ENCODE results near the gene PATJ. TPM values are rescaled to one million over a fixed set of nuclear protein-coding genes. Genes with fewer than 3 reads are reported as not detected.
"Not testable (repeated sequence)": the region's sequence is repeated elsewhere in the genome, so short reads cannot be mapped to it uniquely, and the experiment has no call there.

Gene PATJ
- total RNA-seq, 1 donor from 2014 or later: 5.7 TPM

GRCh38 chr1:62212411-62212810, 470.1 kb downstream of the PATJ start:
- Histone ChIP-seq H3K9me3 (ENCODE audit: control insufficient read depth in 3 of 3, low read length in 3 of 3) (no peaks in the 10 kb centered on the region), H3K9ac (ENCODE audit: low read depth in 1 of 3, low read length in 3 of 3) (no peak overlapping the region), H3K4me1 (ENCODE audit: control insufficient read depth in 3 of 3, insufficient read depth in 3 of 3, low read length in 3 of 3) (no peaks in the 10 kb centered on the region), H3K27me3 (ENCODE audit: control insufficient read depth in 3 of 3, insufficient read depth in 3 of 3, low read length in 3 of 3) (no peaks in the 10 kb centered on the region), H3K27ac (ENCODE audit: low read depth, low read length) (no peak overlapping the region), H3K4me3 (ENCODE audit: low read length in 3 of 3) (no peak overlapping the region), H3K36me3 (ENCODE audit: control insufficient read depth in 3 of 3, insufficient read depth in 3 of 3, low read length in 3 of 3) (no peaks in the 10 kb centered on the region)

DNA sequence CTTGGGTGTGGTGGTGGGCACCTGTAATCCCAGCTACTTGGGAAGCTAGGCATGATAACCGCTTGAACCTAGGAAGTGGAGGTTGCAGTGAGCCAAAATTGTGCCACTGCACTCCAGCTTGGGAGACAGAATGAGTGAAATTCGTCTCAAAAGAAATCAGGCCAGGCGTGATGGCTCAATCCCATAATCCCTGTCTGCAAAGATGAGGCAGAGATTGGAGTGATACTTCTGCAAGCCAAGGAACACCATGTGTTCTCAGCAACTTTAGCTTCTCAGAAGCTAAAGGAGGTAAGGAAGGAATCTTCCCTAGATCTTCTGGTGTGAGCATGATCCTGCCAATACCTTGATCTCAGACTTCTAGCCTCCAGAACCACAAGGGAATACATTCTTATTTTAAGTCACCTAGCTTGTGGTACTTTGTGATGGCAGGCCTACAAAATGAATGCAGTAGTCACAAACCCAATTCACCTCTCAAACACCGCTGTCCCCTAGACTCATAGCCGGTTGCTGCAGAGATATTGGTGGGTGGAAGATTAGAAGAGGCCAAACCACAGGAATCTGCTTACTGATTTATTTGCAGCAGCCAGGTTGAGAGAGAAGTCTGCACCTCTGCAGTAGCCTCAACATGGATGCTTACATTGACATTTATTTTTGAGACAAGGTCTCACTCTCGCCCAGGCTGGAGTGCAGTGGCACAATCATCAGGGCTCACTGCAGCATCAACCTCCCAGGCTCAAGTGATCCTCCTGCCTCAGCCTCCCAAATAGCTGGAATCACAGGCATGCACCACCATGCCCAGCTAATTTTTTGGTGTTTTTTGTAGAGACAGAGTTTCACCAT, 471.0 kb downstream of the PATJ start:
- Histone ChIP-seq H3K9me3 (ENCODE audit: control insufficient read depth in 3 of 3, low read length in 3 of 3) (no peaks in the 10 kb centered on the region), H3K36me3 (ENCODE audit: control insufficient read depth in 3 of 3, insufficient read depth in 3 of 3, low read length in 3 of 3) (no peaks in the 10 kb centered on the region), H3K4me1 (ENCODE audit: control insufficient read depth in 3 of 3, insufficient read depth in 3 of 3, low read length in 3 of 3) (no peaks in the 10 kb centered on the region), H3K27me3 (ENCODE audit: control insufficient read depth in 3 of 3, insufficient read depth in 3 of 3, low read length in 3 of 3) (no peaks in the 10 kb centered on the region), H3K27ac (ENCODE audit: low read depth, low read length) (no peak overlapping the region), H3K4me3 (ENCODE audit: low read length in 3 of 3) (no peak overlapping the region), H3K9ac (ENCODE audit: low read depth in 1 of 3, low read length in 3 of 3) (no peak overlapping the region)

GRCh38 chr1:62218604-62219003, 476.3 kb downstream of the PATJ start:
- H3K36me3 ChIP-seq (ENCODE audit: control insufficient read depth in 3 of 3, insufficient read depth in 3 of 3, low read length in 3 of 3): no peaks in the 10 kb centered on the region
- no peak overlapping the region for H3K4me3 ChIP-seq (ENCODE audit: low read length in 3 of 3)
- no peaks in the 10 kb centered on the region for H3K27me3 ChIP-seq (ENCODE audit: control insufficient read depth in 3 of 3, insufficient read depth in 3 of 3, low read length in 3 of 3)
- H3K27ac ChIP-seq (ENCODE audit: low read depth, low read length): no peak overlapping the region
- H3K9ac ChIP-seq (ENCODE audit: low read depth in 1 of 3, low read length in 3 of 3): no peak overlapping the region
- no peaks in the 10 kb centered on the region for H3K4me1 ChIP-seq (ENCODE audit: control insufficient read depth in 3 of 3, insufficient read depth in 3 of 3, low read length in 3 of 3)
- no peaks in the 10 kb centered on the region for H3K9me3 ChIP-seq (ENCODE audit: control insufficient read depth in 3 of 3, low read length in 3 of 3)

DNA sequence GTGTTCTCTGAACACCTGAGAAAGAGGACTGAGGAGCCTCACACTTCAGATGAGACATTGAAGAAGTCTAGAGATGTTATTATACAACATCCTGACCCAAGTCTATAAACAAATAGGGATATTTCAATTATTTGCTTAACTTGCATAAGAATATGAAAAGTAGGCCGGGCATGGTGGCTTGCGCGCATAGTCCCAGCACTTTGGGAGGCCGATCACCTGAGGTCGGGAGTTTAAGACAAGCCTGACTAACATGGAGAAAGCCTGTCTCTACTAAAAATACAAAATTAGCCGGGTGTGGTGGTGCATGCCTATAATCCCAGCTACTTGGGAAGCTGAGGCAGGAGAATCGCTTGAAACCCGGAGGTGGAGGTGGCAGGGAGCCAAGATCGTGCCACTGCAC, 478.2 kb downstream of the PATJ start:
- not testable (repeated sequence) for H3K4me3 ChIP-seq (ENCODE audit: low read length in 3 of 3); H3K36me3 ChIP-seq (ENCODE audit: control insufficient read depth in 3 of 3, insufficient read depth in 3 of 3, low read length in 3 of 3); H3K27ac ChIP-seq (ENCODE audit: low read depth, low read length); H3K9ac ChIP-seq (ENCODE audit: low read depth in 1 of 3, low read length in 3 of 3); H3K9me3 ChIP-seq (ENCODE audit: control insufficient read depth in 3 of 3, low read length in 3 of 3); H3K4me1 ChIP-seq (ENCODE audit: control insufficient read depth in 3 of 3, insufficient read depth in 3 of 3, low read length in 3 of 3); H3K27me3 ChIP-seq (ENCODE audit: control insufficient read depth in 3 of 3, insufficient read depth in 3 of 3, low read length in 3 of 3)

GRCh38 chr1:62221171-62221570, 478.9 kb downstream of the PATJ start:
- no peaks in the 10 kb centered on the region for H3K9me3 ChIP-seq (ENCODE audit: control insufficient read depth in 3 of 3, low read length in 3 of 3)
- no peak overlapping the region for H3K4me3 ChIP-seq (ENCODE audit: low read length in 3 of 3)

GRCh38 chr1:62222321-62222720, 480.0 kb downstream of the PATJ start:
- Histone ChIP-seq H3K36me3 (ENCODE audit: control insufficient read depth in 3 of 3, insufficient read depth in 3 of 3, low read length in 3 of 3) (no peaks in the 10 kb centered on the region), H3K9ac (ENCODE audit: low read depth in 1 of 3, low read length in 3 of 3) (no peak overlapping the region), H3K27ac (ENCODE audit: low read depth, low read length) (no peak overlapping the region), H3K27me3 (ENCODE audit: control insufficient read depth in 3 of 3, insufficient read depth in 3 of 3, low read length in 3 of 3) (no peaks in the 10 kb centered on the region), H3K9me3 (ENCODE audit: control insufficient read depth in 3 of 3, low read length in 3 of 3) (no peaks in the 10 kb centered on the region), H3K4me3 (ENCODE audit: low read length in 3 of 3) (no peak overlapping the region), H3K4me1 (ENCODE audit: control insufficient read depth in 3 of 3, insufficient read depth in 3 of 3, low read length in 3 of 3) (no peaks in the 10 kb centered on the region)

More at GRCh38 chr1:62221171-62221570, 478.9 kb downstream of the PATJ start:
- Histone ChIP-seq H3K9ac (ENCODE audit: low read depth in 1 of 3, low read length in 3 of 3) (no peak overlapping the region), H3K27ac (ENCODE audit: low read depth, low read length) (no peak overlapping the region), H3K4me1 (ENCODE audit: control insufficient read depth in 3 of 3, insufficient read depth in 3 of 3, low read length in 3 of 3) (no peaks in the 10 kb centered on the region), H3K36me3 (ENCODE audit: control insufficient read depth in 3 of 3, insufficient read depth in 3 of 3, low read length in 3 of 3) (no peaks in the 10 kb centered on the region), H3K27me3 (ENCODE audit: control insufficient read depth in 3 of 3, insufficient read depth in 3 of 3, low read length in 3 of 3) (no peaks in the 10 kb centered on the region)

- Histone ChIP-seq H3K4me3 (ENCODE audit: low read length in 3 of 3) (no peak overlapping the region), H3K9me3 (ENCODE audit: control insufficient read depth in 3 of 3, low read length in 3 of 3) (no peaks in the 10 kb centered on the region), H3K36me3 (ENCODE audit: control insufficient read depth in 3 of 3, insufficient read depth in 3 of 3, low read length in 3 of 3) (no peaks in the 10 kb centered on the region), H3K27me3 (ENCODE audit: control insufficient read depth in 3 of 3, insufficient read depth in 3 of 3, low read length in 3 of 3) (peaks cover 0 to 7% (median 3%) of the 10 kb centered on the region in 3 donors), H3K27ac (ENCODE audit: low read depth, low read length) (no peak overlapping the region), H3K4me1 (ENCODE audit: control insufficient read depth in 3 of 3, insufficient read depth in 3 of 3, low read length in 3 of 3) (no peaks in the 10 kb centered on the region), H3K9ac (ENCODE audit: low read depth in 1 of 3, low read length in 3 of 3) (no peak overlapping the region)
These were observed 481.9 kb downstream of the PATJ start for GRCh38 chr1:62224182-62224581.

DNA sequence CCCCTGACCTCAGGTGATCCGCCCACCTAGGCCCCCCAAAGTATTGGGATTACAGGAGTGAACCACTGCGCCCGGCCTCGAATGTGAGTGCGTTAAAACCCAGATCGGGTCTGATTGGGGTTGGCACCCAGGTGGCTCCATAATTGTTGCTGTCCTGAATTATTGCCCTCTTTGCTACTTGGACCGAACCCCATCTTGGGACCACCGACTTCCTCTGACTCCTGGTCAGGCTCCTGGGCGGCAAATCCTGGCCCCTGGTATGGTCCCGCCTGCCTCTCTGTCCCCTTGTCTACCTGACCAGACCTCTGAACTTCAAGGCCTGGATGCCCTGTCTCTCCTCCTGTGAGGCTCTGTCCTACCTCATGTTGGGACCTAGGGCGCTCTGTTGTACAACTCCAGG, 485.2 kb downstream of the PATJ start:
- Histone ChIP-seq H3K4me1 (ENCODE audit: control insufficient read depth in 3 of 3, insufficient read depth in 3 of 3, low read length in 3 of 3) (no peaks in the 10 kb centered on the region), H3K4me3 (ENCODE audit: low read length in 3 of 3) (no peak overlapping the region), H3K27ac (ENCODE audit: low read depth, low read length) (no peak overlapping the region), H3K9ac (ENCODE audit: low read depth in 1 of 3, low read length in 3 of 3) (no peak overlapping the region), H3K9me3 (ENCODE audit: control insufficient read depth in 3 of 3, low read length in 3 of 3) (no peaks in the 10 kb centered on the region), H3K36me3 (ENCODE audit: control insufficient read depth in 3 of 3, insufficient read depth in 3 of 3, low read length in 3 of 3) (no peaks in the 10 kb centered on the region), H3K27me3 (ENCODE audit: control insufficient read depth in 3 of 3, insufficient read depth in 3 of 3, low read length in 3 of 3) (peaks cover 0 to 7% (median 3%) of the 10 kb centered on the region in 3 donors)

Small RNAs within 50 kb of the gene (small RNA-seq; reads per million reads assigned to genes)
- gene LAMTOR5P1: not detected
- gene MIR3116-1: not detected
- gene RN7SL180P: not detected
- gene RNU6-1177P: not detected
- gene RNU6-414P: not detected

Other genes with a start within 250 kb of the PATJ start
- gene TM2D1, start 17.3 kb upstream of the PATJ start, total RNA-seq: 56.9 TPM

Data from skeletal muscle tissue (tissue), 5 donors.